ENCODE data around the gene CDK13.

- TF ChIP-seq TAF1 (IDR thresholded peaks at IDR 0.05; ENCODE audit: low read depth) (no peak), EP300 (IDR thresholded peaks at IDR 0.05; ENCODE audit: borderline replicate concordance) (no peak), MAX (IDR thresholded peaks at IDR 0.05) (no peak), ZBTB7A (IDR thresholded peaks at IDR 0.05; ENCODE audit: low read depth) (no peak), EGR1 (IDR thresholded peaks at IDR 0.05) (no peak), REST (IDR thresholded peaks at IDR 0.05; ENCODE audit: low read depth) (no peak), YY1 (IDR thresholded peaks at IDR 0.05; ENCODE audit: low read depth) (no peak), CREB1 (IDR thresholded peaks at IDR 0.05; ENCODE audit: low read depth) (no peak), RAD21 (IDR thresholded peaks at IDR 0.05; ENCODE audit: low read depth) (no peak), CEBPB (IDR thresholded peaks at IDR 0.05) (no peak), TEAD4 (IDR thresholded peaks at IDR 0.05) (no peak), FOXM1 (IDR thresholded peaks at IDR 0.05; ENCODE audit: borderline replicate concordance, low read depth) (no peak), USF1 (IDR thresholded peaks at IDR 0.05) (no peak), TCF12 (IDR thresholded peaks at IDR 0.05; ENCODE audit: low read depth) (no peak)
These were observed 8.0 kb downstream of the CDK13 start for GRCh38 chr7:39958038-39958437.

All from Ishikawa (cell line).